COLO668 (cell line): ENCODE results near the gene AKR1C2.
"Not testable (repeated sequence)": the region's sequence is repeated elsewhere in the genome, so short reads cannot be mapped to it uniquely, and the experiment has no call there.

Experiments used
- DNase-seq: peaks from one replicate; lab custom pipeline; 2025; ENCODE audit not compliant: unreplicated experiment; lab: John Stamatoyannopoulos, UW

AKR1C2 gene

GRCh38 chr10:4990217-4990616 lies 13.4 kb downstream of the AKR1C2 start:
- DNase-seq = no peak

GRCh38 chr10:4988000-4988641 lies 15.5 kb downstream of the AKR1C2 start:
- DNase-seq = not testable (repeated sequence)

GRCh38 chr10:4984971-4985594 lies 18.6 kb downstream of the AKR1C2 start:
- DNase-seq = no peak

GRCh38 chr10:4984223-4984622 lies 19.4 kb downstream of the AKR1C2 start:
- no peak for DNase-seq

DNA sequence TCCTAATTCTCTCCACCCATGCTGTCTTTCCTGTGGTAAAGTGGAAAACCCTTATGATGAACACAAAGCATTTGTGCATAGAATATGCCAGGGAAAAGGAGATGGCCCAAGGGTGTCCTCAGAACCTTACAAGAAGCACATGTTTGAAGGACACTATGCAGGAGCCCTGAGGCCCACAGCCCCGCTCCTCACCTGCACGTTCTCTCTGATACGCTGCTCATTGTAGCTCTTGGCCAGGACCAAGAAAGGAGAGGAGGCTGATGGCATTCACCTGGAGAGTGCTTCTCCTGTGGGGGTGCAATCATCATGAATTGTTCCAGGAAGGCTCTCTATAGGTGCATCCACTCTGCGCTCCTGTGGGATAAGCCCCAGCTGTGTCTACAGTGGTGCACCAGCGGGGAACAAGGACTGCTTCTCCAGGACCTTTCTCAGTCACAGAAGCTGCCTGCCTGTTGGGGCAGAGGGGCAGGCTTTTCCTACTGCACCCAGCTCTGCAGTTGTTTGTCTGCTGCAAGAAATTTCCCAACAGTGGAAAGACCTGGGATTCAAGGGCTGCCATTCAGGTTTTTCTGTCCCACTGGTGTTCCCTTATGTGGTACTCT lies 19.9 kb downstream of the AKR1C2 start:
- DNase-seq = no peak

DNA sequence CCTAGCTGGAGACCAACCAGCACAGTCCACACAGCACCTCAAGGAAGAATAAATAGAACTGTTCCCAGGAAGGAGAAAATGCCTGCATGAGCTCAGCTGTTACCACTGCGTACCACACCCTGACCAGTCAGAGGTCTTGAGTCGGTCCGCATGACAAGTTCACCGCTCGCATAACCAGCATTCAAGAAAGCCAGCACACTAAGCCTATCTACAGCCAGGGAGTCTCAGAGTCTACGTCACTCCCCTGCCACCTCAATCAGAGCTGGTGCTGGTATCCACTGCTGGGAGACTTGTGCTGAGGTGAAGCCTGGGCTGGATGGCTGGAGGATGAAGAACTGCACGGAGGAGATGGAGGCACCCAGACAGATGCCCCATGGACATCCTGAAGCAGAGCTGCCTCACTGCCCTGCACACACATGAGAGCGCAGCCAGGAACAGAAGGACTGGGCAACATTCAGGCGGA lies 20.9 kb downstream of the AKR1C2 start:
- no peak for DNase-seq

DNA sequence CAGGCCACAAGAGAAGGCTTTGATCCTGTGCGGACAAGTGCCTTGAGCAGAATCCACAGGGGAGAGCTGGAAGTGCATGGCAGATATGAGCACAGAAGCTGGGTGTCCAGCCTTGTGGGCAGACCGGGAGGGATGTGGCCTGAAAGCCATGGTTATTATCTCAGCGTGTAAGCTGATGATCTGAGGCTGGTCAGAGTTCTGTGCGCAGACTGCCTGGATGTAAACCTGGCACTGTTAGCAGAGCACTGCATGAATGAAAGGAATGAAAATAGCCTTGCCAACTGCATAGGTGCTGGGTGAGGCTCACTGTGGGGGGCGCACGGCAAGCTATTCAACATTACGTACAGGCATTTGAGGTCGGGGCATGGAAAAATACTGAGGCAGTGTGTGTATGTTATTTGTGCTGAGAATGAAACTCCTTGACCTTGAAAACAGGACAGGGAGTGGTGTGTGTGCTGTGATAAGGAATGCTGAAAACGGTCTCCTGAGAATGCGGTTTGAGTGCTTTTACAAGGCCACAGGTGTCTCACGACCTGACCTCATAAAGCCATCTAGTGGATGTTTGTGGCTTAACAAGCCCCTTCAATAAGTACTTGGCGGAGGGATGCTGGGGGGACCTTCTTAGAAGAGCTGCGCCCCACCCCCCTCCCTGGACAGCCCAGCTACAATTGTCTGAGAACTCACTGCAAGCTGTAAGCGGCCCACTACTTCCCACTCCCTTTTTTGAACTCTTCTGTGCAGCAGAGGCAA lies 21.8 kb downstream of the AKR1C2 start:
- no peak for DNase-seq

DNA sequence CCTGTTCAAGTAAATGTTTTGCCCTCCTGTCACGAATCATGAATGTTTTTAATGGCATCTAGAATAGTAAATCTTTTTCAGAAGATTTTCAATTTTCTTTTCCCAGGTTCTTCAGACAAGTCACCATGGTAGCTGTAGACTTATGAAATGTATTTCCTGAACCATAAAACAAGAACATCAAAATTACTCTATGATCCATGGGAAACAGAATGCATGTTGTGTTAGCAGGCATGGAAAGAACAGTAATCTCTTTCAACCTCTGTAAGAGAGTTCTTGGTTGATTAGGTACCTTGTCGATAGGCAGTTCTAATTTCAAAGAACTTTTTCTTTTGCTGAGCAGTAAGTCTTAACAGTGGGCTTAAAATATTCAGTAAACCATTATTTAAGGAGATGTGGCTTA lies 22.9 kb downstream of the AKR1C2 start:
- no peak for DNase-seq

- no peak for DNase-seq
These were observed 24.8 kb downstream of the AKR1C2 start for GRCh38 chr10:4978870-4979269.

GRCh38 chr10:4977025-4977424 lies 26.6 kb downstream of the AKR1C2 start:
- no peak for DNase-seq

- DNase-seq = not testable (repeated sequence)
These were observed 29.3 kb downstream of the AKR1C2 start for GRCh38 chr10:4974400-4974799.

DNA sequence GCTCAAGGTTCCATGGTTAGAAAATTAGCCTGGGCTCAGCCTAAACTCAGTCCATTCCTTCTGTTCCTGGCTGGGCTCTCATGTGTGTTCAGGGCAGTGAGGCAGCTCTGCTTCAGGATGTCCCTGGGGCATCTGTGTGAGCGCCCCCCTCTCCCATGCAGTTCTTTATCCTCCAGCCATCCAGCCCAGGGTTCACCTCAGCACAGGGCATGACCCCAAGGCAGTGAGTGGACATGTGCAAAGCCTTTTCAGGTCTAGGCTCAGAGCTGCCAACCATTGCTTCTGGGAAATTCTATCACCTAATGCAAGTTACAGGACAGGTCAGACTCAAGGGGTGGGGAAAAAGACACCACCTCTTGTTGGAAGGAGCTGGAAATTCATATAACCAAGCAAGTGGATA lies 30.4 kb downstream of the AKR1C2 start:
- DNase-seq = not testable (repeated sequence)

DNA sequence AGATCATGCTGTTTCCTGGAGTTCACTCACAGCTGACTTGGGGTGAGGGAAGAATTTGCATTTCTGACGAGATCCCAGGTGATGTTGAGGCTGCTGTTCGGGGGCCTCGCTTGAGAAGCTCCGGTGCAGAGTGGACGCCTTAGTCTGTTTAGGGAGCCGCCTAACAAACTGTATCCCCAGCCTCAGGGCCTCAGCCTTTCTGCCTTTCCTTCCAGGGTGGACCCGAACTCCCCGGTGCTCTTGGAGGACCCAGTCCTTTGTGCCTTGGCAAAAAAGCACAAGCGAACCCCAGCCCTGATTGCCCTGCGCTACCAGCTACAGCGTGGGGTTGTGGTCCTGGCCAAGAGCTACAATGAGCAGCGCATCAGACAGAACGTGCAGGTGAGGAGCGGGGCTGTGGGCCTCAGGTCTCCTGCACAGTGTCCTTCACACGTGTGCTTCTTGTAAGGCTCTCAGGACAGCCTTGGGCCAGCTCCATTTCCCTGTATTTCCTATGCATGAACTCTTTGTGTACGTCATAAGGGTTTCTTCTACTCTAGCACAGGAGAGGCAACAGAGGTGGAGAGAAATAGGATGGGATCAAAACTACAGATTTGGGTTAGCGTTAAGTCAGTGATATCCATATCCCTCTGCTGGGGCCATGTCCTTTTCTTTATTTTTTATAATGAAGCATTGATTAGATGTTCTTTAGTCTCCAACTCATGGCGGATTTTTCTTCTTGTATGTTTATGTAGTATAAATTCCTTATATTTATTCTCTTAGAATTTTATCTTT lies 31.1 kb downstream of the AKR1C2 start:
- not testable (repeated sequence) for DNase-seq

DNA sequence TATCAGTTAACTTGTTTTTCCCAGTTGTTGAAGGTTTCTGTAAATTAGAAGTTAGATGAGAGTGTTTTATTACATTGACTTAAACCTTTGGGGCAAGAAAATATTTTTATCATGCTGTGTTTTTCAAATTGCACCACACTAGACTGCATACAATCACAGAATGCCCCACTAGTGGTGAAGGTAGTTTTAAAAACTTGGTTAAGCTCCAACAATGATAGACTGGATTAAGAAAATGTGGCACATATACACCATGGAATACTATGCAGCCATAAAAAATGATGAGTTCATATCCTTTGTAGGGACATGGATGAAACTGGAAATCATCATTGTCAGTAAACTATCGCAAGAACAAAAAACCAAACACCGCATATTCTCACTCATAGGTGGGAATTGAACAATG lies 33.3 kb downstream of the AKR1C2 start:
- not testable (repeated sequence) for DNase-seq

GRCh38 chr10:4969289-4969688 lies 34.4 kb downstream of the AKR1C2 start:
- DNase-seq = not testable (repeated sequence)

DNA sequence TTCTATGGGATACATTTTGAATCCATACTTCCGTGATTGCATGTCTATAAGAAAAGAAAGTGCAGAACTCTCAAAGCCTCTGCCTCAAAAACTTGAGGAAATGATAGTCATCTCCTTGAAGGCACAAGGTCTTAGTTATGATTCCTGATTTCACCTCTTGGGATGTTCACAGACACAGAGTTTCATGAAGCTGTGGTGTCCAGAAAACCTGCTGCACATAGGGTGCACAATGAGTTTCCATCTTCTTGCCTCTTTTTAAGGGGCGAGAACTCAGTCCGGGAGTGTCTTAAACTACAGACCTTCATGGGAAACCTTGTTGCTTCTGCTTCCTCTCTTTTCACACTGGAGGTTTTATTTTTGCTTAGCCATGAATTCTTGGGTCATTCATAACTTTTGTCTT lies 36.5 kb downstream of the AKR1C2 start:
- DNase-seq = not testable (repeated sequence)

- not testable (repeated sequence) for DNase-seq
These were observed 37.9 kb downstream of the AKR1C2 start for GRCh38 chr10:4965763-4966162.

GRCh38 chr10:4963815-4964154 lies 39.9 kb downstream of the AKR1C2 start:
- not testable (repeated sequence) for DNase-seq

- DNase-seq = not testable (repeated sequence)
These were observed 40.5 kb downstream of the AKR1C2 start, which contains the start of gene AKR1C1 for GRCh38 chr10:4962876-4963814. Gene AKR1C1, plus strand, starts transcription at chr10:4963415. Its CDS starts 30 bp downstream, at chr10:4963445.

- DNase-seq = not testable (repeated sequence)
These were observed 41.3 kb downstream of the AKR1C2 start for GRCh38 chr10:4962308-4962707.
